CD1c-positive myeloid dendritic cell (primary cell): ENCODE measurements around the gene SCRN1.
"Not testable (repeated sequence)": the region's sequence is repeated elsewhere in the genome, so short reads cannot be mapped to it uniquely, and the experiment has no call there.

Experiments
- DNase-seq: peaks from one replicate; pipeline ENCODE4 v3.0.0-alpha.2; 2016; ENCODE audit errors: extremely low spot score

The SCRN1 gene

DNA sequence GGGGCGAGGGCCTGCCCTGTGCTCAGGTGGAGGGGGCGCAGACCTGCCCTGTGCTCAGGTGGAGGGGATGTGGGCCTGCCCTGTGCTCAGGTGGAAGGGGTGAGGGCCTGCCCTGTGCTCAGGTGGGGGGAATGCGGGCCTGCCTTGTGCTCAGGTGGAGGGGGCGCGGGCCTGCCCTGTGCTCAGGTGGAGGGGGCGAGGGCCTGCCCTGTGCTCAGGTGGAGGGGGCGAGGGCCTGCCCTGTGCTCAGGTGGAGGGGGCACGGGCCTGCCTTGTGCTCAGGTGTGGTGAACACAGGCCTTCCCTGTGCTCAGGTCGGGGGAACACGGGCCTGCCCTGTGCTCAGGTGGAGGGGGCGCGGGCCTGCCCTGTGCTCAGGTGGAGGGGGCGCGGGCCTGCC lies 98.8 kb downstream of the SCRN1 start:
- DNase-seq: not testable (repeated sequence)

GRCh38 chr7:29890251-29890650 lies 99.3 kb downstream of the SCRN1 start:
- no peak for DNase-seq

- no peak for DNase-seq
Observed at GRCh38 chr7:29889288-29889687, 100.3 kb downstream of the SCRN1 start.

GRCh38 chr7:29888006-29888405 lies 101.6 kb downstream of the SCRN1 start:
- DNase-seq: no peak

DNA sequence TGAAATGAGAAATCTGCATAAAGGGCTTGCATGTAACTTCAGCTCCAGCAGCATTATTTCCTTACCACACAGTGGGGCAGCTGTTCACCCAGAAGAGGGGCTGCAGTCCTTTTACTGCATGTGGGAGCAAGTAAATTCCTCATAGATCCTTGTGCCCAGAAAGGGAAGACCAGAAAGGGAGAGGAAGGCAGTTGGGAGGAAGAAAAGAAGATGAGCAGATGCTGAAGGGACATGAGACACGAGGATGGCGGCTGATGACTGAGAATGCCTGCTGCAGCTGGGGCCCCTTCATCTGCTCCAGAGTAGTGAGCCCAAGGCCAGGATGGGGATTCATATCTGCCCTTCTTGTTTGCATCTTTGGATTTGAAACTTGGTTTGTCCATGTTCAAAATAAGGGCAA lies 102.8 kb downstream of the SCRN1 start:
- DNase-seq: no peak

GRCh38 chr7:29885626-29886025 lies 104.0 kb downstream of the SCRN1 start:
- no peak for DNase-seq

DNA sequence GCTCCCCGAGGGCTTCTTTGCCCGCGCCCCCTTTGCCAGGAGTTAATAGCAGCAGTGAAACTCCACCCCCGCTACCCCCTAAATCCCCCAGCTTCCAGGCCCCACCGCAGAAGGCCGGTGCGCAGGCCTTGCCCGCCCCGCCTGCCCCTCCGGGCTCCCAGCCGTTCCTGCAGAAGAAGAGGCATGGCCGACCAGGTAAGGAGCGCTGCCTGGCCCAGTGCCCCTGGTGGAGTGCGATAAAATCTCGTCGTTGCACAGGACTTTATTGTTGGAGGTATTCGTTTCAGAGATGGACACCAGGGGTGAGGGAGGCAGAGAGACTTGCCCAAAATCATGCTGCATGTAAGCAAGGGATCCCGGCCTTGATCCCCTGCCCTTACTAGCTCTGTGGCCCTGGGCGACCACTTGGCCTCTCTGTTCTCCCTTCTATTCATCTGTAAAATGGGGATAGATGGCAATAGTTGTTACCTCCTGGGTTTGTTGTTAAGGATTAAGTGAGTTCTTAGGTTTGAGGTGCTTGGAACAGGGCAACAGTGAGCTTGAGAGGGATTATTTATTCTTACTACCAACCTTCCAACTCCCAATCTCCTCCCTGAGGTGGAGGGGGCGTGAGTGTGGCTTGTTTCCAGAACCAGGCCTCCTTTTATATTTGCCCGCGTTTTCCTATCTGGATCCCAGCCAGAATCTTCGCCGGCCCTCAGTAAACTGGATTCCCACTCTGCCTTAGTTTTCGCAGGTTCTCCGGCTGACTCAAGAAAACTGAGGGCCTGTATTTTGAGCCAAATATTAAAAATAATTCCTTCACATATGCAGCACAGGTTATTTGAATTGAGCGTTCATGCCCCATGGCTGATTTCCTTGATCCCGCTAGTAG lies 105.0 kb downstream of the SCRN1 start:
- DNase-seq: no peak

DNA sequence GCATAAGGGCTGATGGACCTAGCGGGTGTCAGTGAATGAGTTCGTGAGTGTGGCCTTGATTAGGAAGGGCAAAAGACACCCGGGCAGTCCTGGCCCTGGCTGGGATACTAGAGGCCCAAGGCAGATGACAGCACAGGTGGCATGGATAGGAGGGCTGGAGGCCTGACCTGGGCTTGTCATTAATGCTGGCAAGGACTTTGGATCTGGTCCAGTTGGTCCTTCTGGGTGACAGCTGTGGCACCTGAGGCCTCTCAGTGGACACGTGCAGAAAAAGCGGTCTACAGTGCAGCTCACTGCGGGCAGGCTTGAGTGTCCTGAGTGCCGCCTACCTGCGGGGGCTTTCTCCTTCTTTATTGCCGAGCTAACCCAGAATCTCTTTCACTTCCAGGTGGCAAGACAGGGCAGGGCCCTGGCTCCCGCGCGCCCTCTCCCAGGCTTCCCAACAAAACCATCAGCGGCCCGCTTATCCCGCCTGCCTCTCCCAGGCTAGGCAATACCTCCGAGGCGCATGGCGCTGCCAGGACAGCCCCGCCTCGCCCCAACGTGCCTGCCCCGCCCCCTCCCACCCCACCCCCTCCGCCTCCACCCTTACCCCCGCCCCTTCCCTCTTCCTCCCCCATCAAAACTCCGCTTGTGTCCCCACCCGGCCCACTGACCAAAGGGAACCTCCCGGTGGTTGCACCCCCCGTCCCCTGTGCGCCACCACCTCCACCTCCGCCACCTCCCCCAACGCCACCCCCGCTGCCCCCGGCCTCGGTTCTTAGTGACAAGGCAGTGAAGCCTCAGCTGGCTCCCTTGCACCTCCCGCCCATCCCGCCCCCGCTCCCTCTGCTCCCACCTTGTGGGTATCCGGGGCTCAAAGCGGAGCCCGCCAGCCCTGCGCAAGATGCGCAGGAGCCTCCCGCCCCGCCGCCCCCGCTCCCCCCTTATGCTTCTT lies 105.9 kb downstream of the SCRN1 start:
- no peak for DNase-seq

DNA sequence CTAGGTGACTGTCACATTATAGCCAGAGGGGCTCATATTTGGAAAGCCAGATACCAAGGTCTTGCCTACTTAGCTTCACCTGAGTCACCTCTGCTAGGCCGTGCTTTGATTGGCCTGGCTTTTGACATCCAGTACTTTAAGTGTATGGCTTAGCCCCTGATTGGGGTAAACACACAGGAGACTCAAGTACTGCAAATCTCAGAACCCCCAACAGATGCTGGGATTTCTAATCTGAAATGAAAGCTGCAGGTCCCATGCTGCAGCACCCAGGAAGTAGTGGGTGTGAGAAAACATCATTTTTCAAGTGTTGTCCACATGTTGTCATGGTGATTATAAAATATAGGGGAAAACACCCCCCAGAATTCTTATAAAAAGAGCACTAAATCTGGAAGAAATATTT lies 107.1 kb downstream of the SCRN1 start:
- no peak for DNase-seq

GRCh38 chr7:29881724-29882123 lies 107.9 kb downstream of the SCRN1 start:
- DNase-seq: no peak

GRCh38 chr7:29879609-29880008 lies 110.0 kb downstream of the SCRN1 start:
- DNase-seq: peak; percentile 5

GRCh38 chr7:29878081-29878688 lies 111.4 kb downstream of the SCRN1 start:
- DNase-seq: peak; percentile 62

- no peak for DNase-seq
Observed at GRCh38 chr7:29877196-29877595, 112.4 kb downstream of the SCRN1 start.

GRCh38 chr7:29875741-29876140 lies 113.9 kb downstream of the SCRN1 start:
- no peak for DNase-seq

DNA sequence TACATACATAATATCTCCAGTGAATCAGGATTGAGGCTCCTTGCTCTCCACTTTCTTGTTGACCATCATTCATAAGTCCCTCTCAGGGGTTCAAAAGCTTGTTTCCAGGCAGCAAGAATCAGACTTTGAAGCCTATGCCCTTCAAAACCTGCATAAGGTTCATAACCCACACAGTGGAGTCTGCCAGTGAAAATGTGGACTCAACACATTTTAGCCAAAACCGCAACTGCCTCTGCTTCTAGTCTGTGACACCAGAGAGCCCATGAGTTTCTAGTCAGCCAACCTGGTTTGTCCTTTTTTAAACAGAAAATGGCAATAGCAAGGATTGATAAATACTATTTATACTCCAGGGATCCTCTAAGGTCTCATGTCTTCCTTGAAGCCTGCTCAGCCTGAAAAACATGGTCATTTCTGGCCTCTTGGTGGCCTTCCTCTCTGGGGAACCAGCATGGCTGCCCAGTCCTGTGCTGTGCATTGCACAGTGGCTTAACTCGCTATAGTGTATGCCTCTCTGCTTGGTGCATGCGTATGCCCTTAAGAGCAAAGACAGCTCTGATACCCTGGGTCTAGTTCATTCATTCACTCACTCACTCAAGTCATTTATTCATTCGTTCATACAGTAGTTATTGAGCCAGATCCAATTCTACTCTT lies 115.8 kb downstream of the SCRN1 start:
- DNase-seq: no peak

GRCh38 chr7:29871787-29872398 lies 117.7 kb downstream of the SCRN1 start:
- DNase-seq: no peak
